Measurements from ENCODE around the gene CEMIP.

CEMIP gene

GRCh38 chr15:80942266-80942665 lies 163.1 kb downstream of the CEMIP start:
- DNase-seq, result no peak
- no peaks in the 10 kb centered on the region for H3K27me3 ChIP-seq (replicated peaks)
- no peak overlapping the region for H3K4me3 ChIP-seq (ENCODE audit: low read depth, low read length)
- in situ Hi-C loops (cut with HindIII; ENCODE audit: low pct_ligation_motif_present, low sequenced_read_pairs), result no loop called here
- H3K36me3 ChIP-seq (replicated peaks), result peaks cover 2% of the 10 kb centered on the region
- H3K27ac ChIP-seq, result no peak overlapping the region
- TF ChIP-seq CTCF (IDR thresholded peaks at IDR 0.05; ENCODE audit: low read depth, low read length, missing control alignments), result no peak

- in situ Hi-C loops (cut with HindIII; ENCODE audit: low pct_ligation_motif_present, low sequenced_read_pairs), result no loop called here
Observed at GRCh38 chr15:80942746-80943565, 163.8 kb downstream of the CEMIP start.

GRCh38 chr15:80944818-80945217 lies 165.6 kb downstream of the CEMIP start:
- Histone ChIP-seq H3K27me3 (replicated peaks) (no peaks in the 10 kb centered on the region), H3K36me3 (replicated peaks) (peaks cover 6% of the 10 kb centered on the region), H3K4me3 (ENCODE audit: low read depth, low read length) (no peak overlapping the region), H3K27ac (no peak overlapping the region)
- in situ Hi-C loops (cut with HindIII; ENCODE audit: low pct_ligation_motif_present, low sequenced_read_pairs), result no loop called here
- no peak for TF ChIP-seq CTCF (IDR thresholded peaks at IDR 0.05; ENCODE audit: low read depth, low read length, missing control alignments)
- no peak for DNase-seq

More at GRCh38 chr15:80942746-80943565, 163.8 kb downstream of the CEMIP start:
- Histone ChIP-seq H3K36me3 (replicated peaks) (peaks cover 2% of the 10 kb centered on the region), H3K27ac (no peak overlapping the region), H3K4me3 (ENCODE audit: low read depth, low read length) (no peak overlapping the region), H3K27me3 (replicated peaks) (no peaks in the 10 kb centered on the region)
- TF ChIP-seq CTCF (IDR thresholded peaks at IDR 0.05; ENCODE audit: low read depth, low read length, missing control alignments), result no peak
- no peak for DNase-seq

- DNase-seq, result peak; percentile 14
- Histone ChIP-seq H3K27me3 (replicated peaks) (no peaks in the 10 kb centered on the region), H3K36me3 (replicated peaks) (peaks cover 9% of the 10 kb centered on the region), H3K4me3 (ENCODE audit: low read depth, low read length) (no peak overlapping the region), H3K27ac (no peak overlapping the region)
- no peak for TF ChIP-seq CTCF (IDR thresholded peaks at IDR 0.05; ENCODE audit: low read depth, low read length, missing control alignments)
- in situ Hi-C loops (cut with HindIII; ENCODE audit: low pct_ligation_motif_present, low sequenced_read_pairs), result no loop called here
Observed at GRCh38 chr15:80945605-80946004, 166.4 kb downstream of the CEMIP start.

- H3K27ac ChIP-seq, result no peak overlapping the region
- no peak for TF ChIP-seq CTCF (IDR thresholded peaks at IDR 0.05; ENCODE audit: low read depth, low read length, missing control alignments)
- no peak overlapping the region for H3K4me3 ChIP-seq (ENCODE audit: low read depth, low read length)
- no peaks in the 10 kb centered on the region for H3K27me3 ChIP-seq (replicated peaks)
- DNase-seq, result no peak
- peaks cover 11% of the 10 kb centered on the region for H3K36me3 ChIP-seq (replicated peaks)
- in situ Hi-C loops (cut with HindIII; ENCODE audit: low pct_ligation_motif_present, low sequenced_read_pairs), result no loop called here
Observed at GRCh38 chr15:80946576-80946975, 167.4 kb downstream of the CEMIP start.
